A673 (cell line): ENCODE measurements around the gene AQR. TPM values are rescaled to one million over a fixed set of nuclear protein-coding genes. Genes with fewer than 3 reads are reported as not detected.

Experiments
- BruUV-seq: library from RNA; stranded (reverse); fragments of 400-500 nt; replicated peaks from 2 replicates; lab custom pipeline; 2021; lab: Mats Ljungman, UMichigan
- CTCF ChIA-PET: fragments of 300-600 bp; sonication (Branson Sonifier 250); formaldehyde crosslinking; loops from one replicate; lab custom pipeline; 2022; ENCODE audit warnings: antibody characterized with exemption; lab: Charles Lee
- POLR2A ChIA-PET: fragments of 300-600 bp; sonication (Branson Sonifier 250); formaldehyde crosslinking; loops from one replicate; lab custom pipeline; 2022; ENCODE audit warnings: antibody characterized with exemption; ENCODE audit not compliant: low non-redundant PET; lab: Charles Lee
- DNase-seq: peaks from one replicate; pipeline ENCODE4 v3.0.0-alpha.2; 2015; ENCODE audit warnings: low spot score
- H3K27ac ChIP-seq: fragments of 200-600 bp; sonication (generic); 2 replicates; pipeline ENCODE4 v1.5.1; 2016; ENCODE audit warnings: mixed run types, low read depth, mild to moderate bottlenecking, mixed read lengths, antibody characterized with exemption, low read length; ENCODE audit not compliant: poor library complexity, severe bottlenecking
- H3K27me3 ChIP-seq: fragments of 200-600 bp; sonication (generic); replicated peaks from 2 replicates; pipeline ENCODE4 v1.6.1; 2017; ENCODE audit warnings: mixed run types, low read depth, mild to moderate bottlenecking, mixed read lengths, antibody characterized with exemption, low read length; ENCODE audit not compliant: insufficient read depth, poor library complexity
- H3K36me3 ChIP-seq: fragments of 200-600 bp; sonication (generic); 2 replicates; pipeline ENCODE4 v1.6.1; 2016; ENCODE audit warnings: mixed run types, mild to moderate bottlenecking, mixed read lengths, antibody characterized with exemption, low read length; ENCODE audit not compliant: insufficient read depth, poor library complexity, severe bottlenecking
- H3K4me1 ChIP-seq: fragments of 200-600 bp; sonication (generic); 2 replicates; pipeline ENCODE4 v1.6.1; 2017; ENCODE audit warnings: mixed run types, mild to moderate bottlenecking, mixed read lengths, antibody characterized with exemption, low read length; ENCODE audit not compliant: insufficient read depth, poor library complexity, severe bottlenecking
- H3K4me3 ChIP-seq: fragments of 200-600 bp; sonication (generic); 2 replicates; pipeline ENCODE4 v1.5.1; 2016; ENCODE audit warnings: low read depth, mixed run types, mild to moderate bottlenecking, mixed read lengths, low read length; ENCODE audit not compliant: poor library complexity, severe bottlenecking
- H3K9me3 ChIP-seq: fragments of 200-600 bp; sonication (generic); 2 replicates; pipeline ENCODE4 v1.6.1; 2016; ENCODE audit warnings: mixed run types, low read depth, mild to moderate bottlenecking, mixed read lengths, antibody characterized with exemption, low read length; ENCODE audit not compliant: poor library complexity, severe bottlenecking
- CTCF ChIP-seq: fragments of 300-800, 200-600 bp; sonication (generic); conservative IDR thresholded peaks from 2 replicates; pipeline ENCODE4 v1.5.1; 2017; ENCODE audit warnings: low read depth, mild to moderate bottlenecking, antibody characterized with exemption, low read length, moderate library complexity, mixed read lengths
- EZH2 ChIP-seq: fragments of 200-600 bp; sonication (generic); IDR thresholded peaks from 2 replicates; pipeline ENCODE4 v1.6.1; 2017; ENCODE audit warnings: borderline replicate concordance, low read depth, mild to moderate bottlenecking, mixed read lengths, antibody characterized with exemption, low read length; ENCODE audit not compliant: poor library complexity, severe bottlenecking
- intact Hi-C: fragments of 100-400 bp; cut with micrococcal nuclease; formaldehyde crosslinking; loops from one replicate; pipeline ENCODE4 v1.10.0; 2022; ENCODE audit not compliant: unreplicated experiment
- total RNA-seq: library from RNA; stranded (reverse); gene quantifications from 2 replicates; pipeline ENCODE4 v1.2.3, GENCODE V29; 2021

The AQR gene
- total RNA-seq, 1 experiment from 2014 or later, result 34.2 TPM

GRCh38 chr15:34802371-34802770 lies 167.2 kb downstream of the AQR start:
- no TSS peak for BruUV-seq
- Histone ChIP-seq H3K4me1 (peaks cover 4% of the 10 kb centered on the region), H3K9me3 (no peaks in the 10 kb centered on the region), H3K27ac (no peak overlapping the region), H3K27me3 (peaks cover 15% of the 10 kb centered on the region), H3K4me3 (no peak overlapping the region), H3K36me3 (no peaks in the 10 kb centered on the region)
- ChIA-PET CTCF (no interaction called here), POLR2A (no interaction called here)
- no peak for TF ChIP-seq CTCF
- no peak for TF ChIP-seq EZH2
- no peak for DNase-seq
- intact Hi-C loops, result no loop called here

Other genes with a start within 250 kb of the AQR start
- not detected in 2 replicates for gene GJD2, start 214.7 kb downstream of the AQR start, total RNA-seq
- not detected in 2 replicates for gene ACTC1, start 174.2 kb downstream of the AQR start, total RNA-seq
- 40.6 and 52.1 TPM in 2 replicates for gene ZNF770, start 18.5 kb upstream of the AQR start, total RNA-seq
- gene NANOGP8, start 115.6 kb upstream of the AQR start, total RNA-seq, result not detected in 2 replicates